ENCODE results near the gene MUC20.

DNA sequence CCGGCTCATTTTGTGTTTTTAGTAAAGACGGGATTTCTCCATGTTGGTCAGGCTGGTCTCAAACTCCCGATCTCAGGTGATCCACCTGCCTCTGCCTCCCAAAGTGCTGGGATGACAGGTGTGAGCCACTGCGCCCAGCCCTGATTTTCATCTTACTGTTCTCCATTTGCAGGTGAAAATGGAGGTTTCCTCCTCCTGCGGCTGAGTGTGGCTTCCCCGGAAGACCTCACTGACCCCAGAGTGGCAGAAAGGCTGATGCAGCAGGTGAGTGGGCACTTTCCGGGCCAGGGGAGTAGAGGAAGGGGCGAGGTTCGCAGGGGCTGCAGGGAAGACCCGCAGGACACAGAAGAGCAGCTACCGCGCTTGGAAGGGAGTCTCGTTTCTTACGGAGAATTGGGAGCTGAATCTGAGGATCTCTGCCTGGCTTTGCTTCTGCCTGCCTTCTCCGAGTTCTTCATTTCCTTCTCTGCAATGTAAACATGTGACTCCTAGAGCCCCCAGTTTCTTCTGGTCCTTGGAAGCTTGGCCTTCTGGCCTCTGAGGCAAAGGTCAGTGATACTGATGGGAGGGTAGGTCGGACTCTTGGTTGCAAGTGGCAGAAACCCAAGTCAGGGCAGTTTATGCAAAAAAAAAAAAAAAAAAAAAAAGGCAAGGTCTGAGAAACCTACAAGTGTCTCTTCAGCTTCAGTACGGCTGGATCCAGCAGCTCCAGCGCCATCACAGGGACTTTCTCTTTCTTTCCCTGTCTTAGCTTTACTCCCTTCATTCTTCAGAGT, 8.9 kb downstream of the MUC20 start:
- TF ChIP-seq, protein P1, sequence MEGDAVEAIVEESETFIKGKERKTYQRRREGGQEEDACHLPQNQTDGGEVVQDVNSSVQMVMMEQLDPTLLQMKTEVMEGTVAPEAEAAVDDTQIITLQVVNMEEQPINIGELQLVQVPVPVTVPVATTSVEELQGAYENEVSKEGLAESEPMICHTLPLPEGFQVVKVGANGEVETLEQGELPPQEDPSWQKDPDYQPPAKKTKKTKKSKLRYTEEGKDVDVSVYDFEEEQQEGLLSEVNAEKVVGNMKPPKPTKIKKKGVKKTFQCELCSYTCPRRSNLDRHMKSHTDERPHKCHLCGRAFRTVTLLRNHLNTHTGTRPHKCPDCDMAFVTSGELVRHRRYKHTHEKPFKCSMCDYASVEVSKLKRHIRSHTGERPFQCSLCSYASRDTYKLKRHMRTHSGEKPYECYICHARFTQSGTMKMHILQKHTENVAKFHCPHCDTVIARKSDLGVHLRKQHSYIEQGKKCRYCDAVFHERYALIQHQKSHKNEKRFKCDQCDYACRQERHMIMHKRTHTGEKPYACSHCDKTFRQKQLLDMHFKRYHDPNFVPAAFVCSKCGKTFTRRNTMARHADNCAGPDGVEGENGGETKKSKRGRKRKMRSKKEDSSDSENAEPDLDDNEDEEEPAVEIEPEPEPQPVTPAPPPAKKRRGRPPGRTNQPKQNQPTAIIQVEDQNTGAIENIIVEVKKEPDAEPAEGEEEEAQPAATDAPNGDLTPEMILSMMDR (IDR thresholded peaks at IDR 0.05; ENCODE audit: poor library complexity, severe bottlenecking) = no peak
- TF ChIP-seq EP300 (conservative IDR thresholded peaks at IDR 0.05; ENCODE audit: poor library complexity, severe bottlenecking) (no peak), TAF1 (IDR thresholded peaks at IDR 0.05; ENCODE audit: low read depth) (no peak), EZH2 (IDR thresholded peaks at IDR 0.05; ENCODE audit: borderline replicate concordance, insufficient read depth, low read length, poor library complexity, severe bottlenecking) (no peak), MXI1 (conservative IDR thresholded peaks at IDR 0.05; ENCODE audit: poor library complexity, severe bottlenecking) (no peak), REST (IDR thresholded peaks at IDR 0.05; ENCODE audit: borderline replicate concordance) (no peak), RAD21 (conservative IDR thresholded peaks at IDR 0.05) (no peak)
